Measurements from ENCODE around the gene SIAH2.

- TF ChIP-seq, protein P1, sequence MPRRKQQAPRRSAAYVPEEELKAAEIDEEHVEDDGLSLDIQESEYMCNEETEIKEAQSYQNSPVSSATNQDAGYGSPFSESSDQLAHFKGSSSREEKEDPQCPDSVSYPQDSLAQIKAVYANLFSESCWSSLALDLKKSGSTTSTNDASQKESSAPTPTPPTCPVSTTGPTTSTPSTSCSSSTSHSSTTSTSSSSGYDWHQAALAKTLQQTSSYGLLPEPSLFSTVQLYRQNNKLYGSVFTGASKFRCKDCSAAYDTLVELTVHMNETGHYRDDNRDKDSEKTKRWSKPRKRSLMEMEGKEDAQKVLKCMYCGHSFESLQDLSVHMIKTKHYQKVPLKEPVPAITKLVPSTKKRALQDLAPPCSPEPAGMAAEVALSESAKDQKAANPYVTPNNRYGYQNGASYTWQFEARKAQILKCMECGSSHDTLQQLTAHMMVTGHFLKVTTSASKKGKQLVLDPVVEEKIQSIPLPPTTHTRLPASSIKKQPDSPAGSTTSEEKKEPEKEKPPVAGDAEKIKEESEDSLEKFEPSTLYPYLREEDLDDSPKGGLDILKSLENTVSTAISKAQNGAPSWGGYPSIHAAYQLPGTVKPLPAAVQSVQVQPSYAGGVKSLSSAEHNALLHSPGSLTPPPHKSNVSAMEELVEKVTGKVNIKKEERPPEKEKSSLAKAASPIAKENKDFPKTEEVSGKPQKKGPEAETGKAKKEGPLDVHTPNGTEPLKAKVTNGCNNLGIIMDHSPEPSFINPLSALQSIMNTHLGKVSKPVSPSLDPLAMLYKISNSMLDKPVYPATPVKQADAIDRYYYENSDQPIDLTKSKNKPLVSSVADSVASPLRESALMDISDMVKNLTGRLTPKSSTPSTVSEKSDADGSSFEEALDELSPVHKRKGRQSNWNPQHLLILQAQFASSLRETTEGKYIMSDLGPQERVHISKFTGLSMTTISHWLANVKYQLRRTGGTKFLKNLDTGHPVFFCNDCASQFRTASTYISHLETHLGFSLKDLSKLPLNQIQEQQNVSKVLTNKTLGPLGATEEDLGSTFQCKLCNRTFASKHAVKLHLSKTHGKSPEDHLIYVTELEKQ (CRISPR knock-in tag; IDR thresholded peaks at IDR 0.05), result no peak
- TF ChIP-seq REST (IDR thresholded peaks at IDR 0.05; ENCODE audit: borderline replicate concordance) (peak; percentile 36; the same call in 1 of the 2 replicates), REST (CRISPR knock-in tag; IDR thresholded peaks at IDR 0.05; ENCODE audit: low read depth) (no peak), ZFP1 (CRISPR knock-in tag; IDR thresholded peaks at IDR 0.05) (no peak), HMG20B (CRISPR knock-in tag; IDR thresholded peaks at IDR 0.05) (no peak), CTCF (IDR thresholded peaks at IDR 0.05 in 2 of 3, conservative IDR thresholded peaks at IDR 0.05 in 1 of 3; ENCODE audit: insufficient read depth in 2 of 3, low read depth in 1 of 3, low read length in 3 of 3) (peak in 2 of 3 experiments; percentile 25 to 31; a peak in 1 of 6 replicates), CEBPB (tag; IDR thresholded peaks at IDR 0.05) (no peak), HMGN3 (IDR thresholded peaks at IDR 0.05; ENCODE audit: borderline replicate concordance, extremely low read depth, insufficient read length, low read depth, low read length) (no peak), EHMT2 (IDR thresholded peaks at IDR 0.05) (peak; percentile 63; the same call in 1 of the 2 replicates), MAFG (tag; conservative IDR thresholded peaks at IDR 0.05) (no peak), ZNF184 (CRISPR knock-in tag; IDR thresholded peaks at IDR 0.05) (no peak), KDM5B (IDR thresholded peaks at IDR 0.05; ENCODE audit: insufficient replicate concordance, low read depth, low read length) (no peak), EZH2 (IDR thresholded peaks at IDR 0.05; ENCODE audit: borderline replicate concordance, low read depth, low read length) (no peak)
- TF ChIP-seq, protein P2, sequence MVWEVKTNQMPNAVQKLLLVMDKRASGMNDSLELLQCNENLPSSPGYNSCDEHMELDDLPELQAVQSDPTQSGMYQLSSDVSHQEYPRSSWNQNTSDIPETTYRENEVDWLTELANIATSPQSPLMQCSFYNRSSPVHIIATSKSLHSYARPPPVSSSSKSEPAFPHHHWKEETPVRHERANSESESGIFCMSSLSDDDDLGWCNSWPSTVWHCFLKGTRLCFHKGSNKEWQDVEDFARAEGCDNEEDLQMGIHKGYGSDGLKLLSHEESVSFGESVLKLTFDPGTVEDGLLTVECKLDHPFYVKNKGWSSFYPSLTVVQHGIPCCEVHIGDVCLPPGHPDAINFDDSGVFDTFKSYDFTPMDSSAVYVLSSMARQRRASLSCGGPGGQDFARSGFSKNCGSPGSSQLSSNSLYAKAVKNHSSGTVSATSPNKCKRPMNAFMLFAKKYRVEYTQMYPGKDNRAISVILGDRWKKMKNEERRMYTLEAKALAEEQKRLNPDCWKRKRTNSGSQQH (CRISPR knock-in tag; IDR thresholded peaks at IDR 0.05), result no peak
- TF ChIP-seq, protein P3, sequence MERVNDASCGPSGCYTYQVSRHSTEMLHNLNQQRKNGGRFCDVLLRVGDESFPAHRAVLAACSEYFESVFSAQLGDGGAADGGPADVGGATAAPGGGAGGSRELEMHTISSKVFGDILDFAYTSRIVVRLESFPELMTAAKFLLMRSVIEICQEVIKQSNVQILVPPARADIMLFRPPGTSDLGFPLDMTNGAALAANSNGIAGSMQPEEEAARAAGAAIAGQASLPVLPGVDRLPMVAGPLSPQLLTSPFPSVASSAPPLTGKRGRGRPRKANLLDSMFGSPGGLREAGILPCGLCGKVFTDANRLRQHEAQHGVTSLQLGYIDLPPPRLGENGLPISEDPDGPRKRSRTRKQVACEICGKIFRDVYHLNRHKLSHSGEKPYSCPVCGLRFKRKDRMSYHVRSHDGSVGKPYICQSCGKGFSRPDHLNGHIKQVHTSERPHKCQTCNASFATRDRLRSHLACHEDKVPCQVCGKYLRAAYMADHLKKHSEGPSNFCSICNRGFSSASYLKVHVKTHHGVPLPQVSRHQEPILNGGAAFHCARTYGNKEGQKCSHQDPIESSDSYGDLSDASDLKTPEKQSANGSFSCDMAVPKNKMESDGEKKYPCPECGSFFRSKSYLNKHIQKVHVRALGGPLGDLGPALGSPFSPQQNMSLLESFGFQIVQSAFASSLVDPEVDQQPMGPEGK (CRISPR knock-in tag; IDR thresholded peaks at IDR 0.05; ENCODE audit: borderline replicate concordance), result no peak
These were observed 29.5 kb downstream of the SIAH2 start for GRCh38 chr3:150733373-150733935.
